Measurements from ENCODE around the gene CBX5. TPM values are rescaled to one million over a fixed set of nuclear protein-coding genes. Genes with fewer than 3 reads are reported as not detected.

CBX5 gene
- polyA plus RNA-seq, 1 of the 3 experiments (the other 2 are of a cell fraction), result 11.6 TPM

DNA sequence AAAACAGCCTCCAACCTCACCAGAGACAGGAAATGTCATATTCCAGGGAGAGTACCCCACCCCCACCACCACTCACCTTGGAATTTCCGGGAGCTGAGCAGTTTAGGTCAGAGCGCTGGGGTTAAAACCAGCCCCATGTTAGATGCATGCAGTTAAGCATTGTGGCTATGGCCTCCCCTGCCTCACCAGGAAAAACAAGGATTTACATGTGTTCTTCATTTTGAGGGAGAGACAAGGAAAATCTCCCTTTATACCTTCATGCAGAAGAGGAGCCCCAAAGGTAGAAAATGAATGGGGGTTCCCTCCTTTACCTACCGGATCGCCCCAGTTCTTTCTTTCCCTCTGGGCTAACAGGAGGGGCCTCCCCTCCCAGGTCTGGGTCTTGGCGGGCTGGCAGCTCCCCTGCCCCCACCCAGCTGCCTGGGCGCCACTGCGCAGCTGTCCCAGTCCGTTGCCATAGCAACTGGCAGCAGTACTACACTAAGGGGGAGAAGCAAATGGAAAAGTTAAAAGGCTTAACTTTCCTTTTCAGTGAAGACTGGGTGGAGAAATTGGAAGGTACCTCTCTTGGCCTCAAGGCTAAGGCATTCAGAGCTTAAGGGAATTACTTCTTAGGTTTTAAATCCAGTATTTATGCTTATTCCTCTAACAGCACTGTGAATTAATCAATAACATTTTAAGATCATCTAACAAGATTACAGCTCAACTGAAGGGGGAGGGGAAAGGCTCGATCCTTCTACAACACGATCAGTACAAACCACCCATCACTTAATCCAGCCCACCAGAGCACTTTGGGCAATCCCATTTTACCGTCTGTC is 20.5 kb downstream of the CBX5 start:
- H3K9ac ChIP-seq, result peak overlapping the region; percentile 83
- POLR2A ChIA-PET, result interaction anchor here (0.6 to 4.7 kb wide), 5 partner anchors 21 to 94 kb away, joined by 3 to 36 read pairs (median 3); partner anchors contain the start of genes CBX5, COPZ1 and HNRNPA1
- no peaks in the 10 kb centered on the region for H3K9me2 ChIP-seq
- peaks cover 14 to 29% of the 10 kb centered on the region in 2 experiments for H3K36me3 ChIP-seq (replicated peaks in 1 of 2; ENCODE audit: control insufficient read depth in 1 of 2, insufficient read depth in 2 of 2, low read length in 1 of 2)
- H3K4me2 ChIP-seq, result peak overlapping the region; percentile 78
- H2AFZ ChIP-seq (ENCODE audit: low read depth), result no peak overlapping the region
- H4K20me1 ChIP-seq (ENCODE audit: insufficient read depth), result no peaks in the 10 kb centered on the region
- H3K4me3 ChIP-seq (ENCODE audit: low read depth in 2 of 2, low read length in 1 of 2), result peak overlapping the region; percentile 40 to 52
- H3K4me1 ChIP-seq (ENCODE audit: control insufficient read depth in 1 of 2, insufficient read depth in 2 of 2, low read depth in 1 of 2, low read length in 1 of 2), result peaks cover 22 to 55% of the 10 kb centered on the region in 2 experiments
- WGBS (ENCODE audit: low lambda C conversion rate), result under 1% methylated on average over 11 of the region's 11 CpGs
- peak; percentile 90 for DNase-seq
- no peaks in the 10 kb centered on the region for H3K27me3 ChIP-seq (ENCODE audit: insufficient read depth)
- no peaks in the 10 kb centered on the region for H3K9me3 ChIP-seq
- H3K27ac ChIP-seq (ENCODE audit: low read depth in 2 of 2, low read length in 1 of 2), result peak overlapping the region; percentile 98 to 99
- peaks cover 69% of the 10 kb centered on the region for H3F3A ChIP-seq (replicated peaks; ENCODE audit: insufficient read depth)
- CTCF ChIA-PET, result interaction anchor here (1.0 to 2.1 kb wide), 14 partner anchors 8 to 111 kb away, joined by 3 to 8 read pairs (median 4); partner anchors contain the start of genes CBX5, COPZ1 and HNRNPA1
- H3K79me2 ChIP-seq (ENCODE audit: insufficient read depth), result peaks cover 81% of the 10 kb centered on the region
- TF ChIP-seq TCF12 (IDR thresholded peaks at IDR 0.05) (peak; percentile 54; the same call in 1 of the 2 replicates), ELF1 (IDR thresholded peaks at IDR 0.05) (peak; percentile 62; the same call in 1 of the 2 replicates), RAD21 (IDR thresholded peaks at IDR 0.05; ENCODE audit: low read length) (0 out of 2 replicates have a peak, but pooled peaks have one; percentile 4), TAF1 (IDR thresholded peaks at IDR 0.05; ENCODE audit: borderline replicate concordance, low read depth, low read length) (0 out of 2 replicates have a peak, but pooled peaks have one; percentile 50), EZH2phosphoT487 (IDR thresholded peaks at IDR 0.05; ENCODE audit: borderline replicate concordance, low read depth) (no peak), FOXM1 (IDR thresholded peaks at IDR 0.05; ENCODE audit: low read depth) (peak; percentile 78), NFIC (IDR thresholded peaks at IDR 0.05; ENCODE audit: borderline replicate concordance) (0 out of 2 replicates have a peak, but pooled peaks have one; percentile 46), MEF2A (IDR thresholded peaks at IDR 0.05; ENCODE audit: borderline replicate concordance, low read depth) (no peak), EP300 (IDR thresholded peaks at IDR 0.05; ENCODE audit: borderline replicate concordance in 1 of 2, low read depth in 1 of 2, low read length in 1 of 2) (peak in 1 of 2 experiments; percentile 71; a peak in 3 of 4 replicates), GABPA (IDR thresholded peaks at IDR 0.05; ENCODE audit: low read depth) (peak; percentile 60; the same call in 1 of the 2 replicates), NRF1 (IDR thresholded peaks at IDR 0.05; ENCODE audit: low read depth, low read length) (peak; percentile 84), RCOR1 (IDR thresholded peaks at IDR 0.05; ENCODE audit: low read length) (no peak), CHD2 (IDR thresholded peaks at IDR 0.05; ENCODE audit: low read length, partially characterized antibody) (peak; percentile 95), POLR2AphosphoS5 (IDR thresholded peaks at IDR 0.05; ENCODE audit: low read depth, low read length) (peak; percentile 70; the same call in 1 of the 2 replicates)
- TF ChIP-seq, protein P1, sequence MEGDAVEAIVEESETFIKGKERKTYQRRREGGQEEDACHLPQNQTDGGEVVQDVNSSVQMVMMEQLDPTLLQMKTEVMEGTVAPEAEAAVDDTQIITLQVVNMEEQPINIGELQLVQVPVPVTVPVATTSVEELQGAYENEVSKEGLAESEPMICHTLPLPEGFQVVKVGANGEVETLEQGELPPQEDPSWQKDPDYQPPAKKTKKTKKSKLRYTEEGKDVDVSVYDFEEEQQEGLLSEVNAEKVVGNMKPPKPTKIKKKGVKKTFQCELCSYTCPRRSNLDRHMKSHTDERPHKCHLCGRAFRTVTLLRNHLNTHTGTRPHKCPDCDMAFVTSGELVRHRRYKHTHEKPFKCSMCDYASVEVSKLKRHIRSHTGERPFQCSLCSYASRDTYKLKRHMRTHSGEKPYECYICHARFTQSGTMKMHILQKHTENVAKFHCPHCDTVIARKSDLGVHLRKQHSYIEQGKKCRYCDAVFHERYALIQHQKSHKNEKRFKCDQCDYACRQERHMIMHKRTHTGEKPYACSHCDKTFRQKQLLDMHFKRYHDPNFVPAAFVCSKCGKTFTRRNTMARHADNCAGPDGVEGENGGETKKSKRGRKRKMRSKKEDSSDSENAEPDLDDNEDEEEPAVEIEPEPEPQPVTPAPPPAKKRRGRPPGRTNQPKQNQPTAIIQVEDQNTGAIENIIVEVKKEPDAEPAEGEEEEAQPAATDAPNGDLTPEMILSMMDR (IDR thresholded peaks at IDR 0.05), result no peak
- TF ChIP-seq, protein P2, sequence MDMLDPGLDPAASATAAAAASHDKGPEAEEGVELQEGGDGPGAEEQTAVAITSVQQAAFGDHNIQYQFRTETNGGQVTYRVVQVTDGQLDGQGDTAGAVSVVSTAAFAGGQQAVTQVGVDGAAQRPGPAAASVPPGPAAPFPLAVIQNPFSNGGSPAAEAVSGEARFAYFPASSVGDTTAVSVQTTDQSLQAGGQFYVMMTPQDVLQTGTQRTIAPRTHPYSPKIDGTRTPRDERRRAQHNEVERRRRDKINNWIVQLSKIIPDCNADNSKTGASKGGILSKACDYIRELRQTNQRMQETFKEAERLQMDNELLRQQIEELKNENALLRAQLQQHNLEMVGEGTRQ (IDR thresholded peaks at IDR 0.05; ENCODE audit: borderline replicate concordance, low read depth, low read length), result no peak
- TF ChIP-seq, protein P3, sequence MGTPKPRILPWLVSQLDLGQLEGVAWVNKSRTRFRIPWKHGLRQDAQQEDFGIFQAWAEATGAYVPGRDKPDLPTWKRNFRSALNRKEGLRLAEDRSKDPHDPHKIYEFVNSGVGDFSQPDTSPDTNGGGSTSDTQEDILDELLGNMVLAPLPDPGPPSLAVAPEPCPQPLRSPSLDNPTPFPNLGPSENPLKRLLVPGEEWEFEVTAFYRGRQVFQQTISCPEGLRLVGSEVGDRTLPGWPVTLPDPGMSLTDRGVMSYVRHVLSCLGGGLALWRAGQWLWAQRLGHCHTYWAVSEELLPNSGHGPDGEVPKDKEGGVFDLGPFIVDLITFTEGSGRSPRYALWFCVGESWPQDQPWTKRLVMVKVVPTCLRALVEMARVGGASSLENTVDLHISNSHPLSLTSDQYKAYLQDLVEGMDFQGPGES (IDR thresholded peaks at IDR 0.05; ENCODE audit: low read depth, low read length), result no peak
- TF ChIP-seq, protein P4, sequence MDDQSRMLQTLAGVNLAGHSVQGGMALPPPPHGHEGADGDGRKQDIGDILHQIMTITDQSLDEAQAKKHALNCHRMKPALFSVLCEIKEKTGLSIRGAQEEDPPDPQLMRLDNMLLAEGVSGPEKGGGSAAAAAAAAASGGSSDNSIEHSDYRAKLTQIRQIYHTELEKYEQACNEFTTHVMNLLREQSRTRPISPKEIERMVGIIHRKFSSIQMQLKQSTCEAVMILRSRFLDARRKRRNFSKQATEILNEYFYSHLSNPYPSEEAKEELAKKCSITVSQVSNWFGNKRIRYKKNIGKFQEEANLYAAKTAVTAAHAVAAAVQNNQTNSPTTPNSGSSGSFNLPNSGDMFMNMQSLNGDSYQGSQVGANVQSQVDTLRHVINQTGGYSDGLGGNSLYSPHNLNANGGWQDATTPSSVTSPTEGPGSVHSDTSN (IDR thresholded peaks at IDR 0.05), result peak; percentile 56
- TF ChIP-seq, protein P5, sequence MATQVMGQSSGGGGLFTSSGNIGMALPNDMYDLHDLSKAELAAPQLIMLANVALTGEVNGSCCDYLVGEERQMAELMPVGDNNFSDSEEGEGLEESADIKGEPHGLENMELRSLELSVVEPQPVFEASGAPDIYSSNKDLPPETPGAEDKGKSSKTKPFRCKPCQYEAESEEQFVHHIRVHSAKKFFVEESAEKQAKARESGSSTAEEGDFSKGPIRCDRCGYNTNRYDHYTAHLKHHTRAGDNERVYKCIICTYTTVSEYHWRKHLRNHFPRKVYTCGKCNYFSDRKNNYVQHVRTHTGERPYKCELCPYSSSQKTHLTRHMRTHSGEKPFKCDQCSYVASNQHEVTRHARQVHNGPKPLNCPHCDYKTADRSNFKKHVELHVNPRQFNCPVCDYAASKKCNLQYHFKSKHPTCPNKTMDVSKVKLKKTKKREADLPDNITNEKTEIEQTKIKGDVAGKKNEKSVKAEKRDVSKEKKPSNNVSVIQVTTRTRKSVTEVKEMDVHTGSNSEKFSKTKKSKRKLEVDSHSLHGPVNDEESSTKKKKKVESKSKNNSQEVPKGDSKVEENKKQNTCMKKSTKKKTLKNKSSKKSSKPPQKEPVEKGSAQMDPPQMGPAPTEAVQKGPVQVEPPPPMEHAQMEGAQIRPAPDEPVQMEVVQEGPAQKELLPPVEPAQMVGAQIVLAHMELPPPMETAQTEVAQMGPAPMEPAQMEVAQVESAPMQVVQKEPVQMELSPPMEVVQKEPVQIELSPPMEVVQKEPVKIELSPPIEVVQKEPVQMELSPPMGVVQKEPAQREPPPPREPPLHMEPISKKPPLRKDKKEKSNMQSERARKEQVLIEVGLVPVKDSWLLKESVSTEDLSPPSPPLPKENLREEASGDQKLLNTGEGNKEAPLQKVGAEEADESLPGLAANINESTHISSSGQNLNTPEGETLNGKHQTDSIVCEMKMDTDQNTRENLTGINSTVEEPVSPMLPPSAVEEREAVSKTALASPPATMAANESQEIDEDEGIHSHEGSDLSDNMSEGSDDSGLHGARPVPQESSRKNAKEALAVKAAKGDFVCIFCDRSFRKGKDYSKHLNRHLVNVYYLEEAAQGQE (IDR thresholded peaks at IDR 0.05; ENCODE audit: low read depth, low read length), result peak; percentile 66
- TF ChIP-seq, protein P6, sequence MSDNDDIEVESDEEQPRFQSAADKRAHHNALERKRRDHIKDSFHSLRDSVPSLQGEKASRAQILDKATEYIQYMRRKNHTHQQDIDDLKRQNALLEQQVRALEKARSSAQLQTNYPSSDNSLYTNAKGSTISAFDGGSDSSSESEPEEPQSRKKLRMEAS (IDR thresholded peaks at IDR 0.05; ENCODE audit: low read depth), result peak; percentile 77

Data from SK-N-SH (cell line).